Measurements from ENCODE around the gene SLC25A43.

GRCh38 chrX:119466970-119467369, 67.8 kb downstream of the SLC25A43 start:
- no peak for TF ChIP-seq CTCF (tag by site-specific recombination; IDR thresholded peaks at IDR 0.05)
- no peak for TF ChIP-seq ZBTB8A (tag by site-specific recombination; IDR thresholded peaks at IDR 0.05)
- no peak for TF ChIP-seq ZNF169 (tag by site-specific recombination; IDR thresholded peaks at IDR 0.05)
- TF ChIP-seq ZNF239 (tag by site-specific recombination; IDR thresholded peaks at IDR 0.05): no peak
- no peak for TF ChIP-seq MZF1 (tag by site-specific recombination; IDR thresholded peaks at IDR 0.05; ENCODE audit: borderline replicate concordance)
- TF ChIP-seq, protein P1, sequence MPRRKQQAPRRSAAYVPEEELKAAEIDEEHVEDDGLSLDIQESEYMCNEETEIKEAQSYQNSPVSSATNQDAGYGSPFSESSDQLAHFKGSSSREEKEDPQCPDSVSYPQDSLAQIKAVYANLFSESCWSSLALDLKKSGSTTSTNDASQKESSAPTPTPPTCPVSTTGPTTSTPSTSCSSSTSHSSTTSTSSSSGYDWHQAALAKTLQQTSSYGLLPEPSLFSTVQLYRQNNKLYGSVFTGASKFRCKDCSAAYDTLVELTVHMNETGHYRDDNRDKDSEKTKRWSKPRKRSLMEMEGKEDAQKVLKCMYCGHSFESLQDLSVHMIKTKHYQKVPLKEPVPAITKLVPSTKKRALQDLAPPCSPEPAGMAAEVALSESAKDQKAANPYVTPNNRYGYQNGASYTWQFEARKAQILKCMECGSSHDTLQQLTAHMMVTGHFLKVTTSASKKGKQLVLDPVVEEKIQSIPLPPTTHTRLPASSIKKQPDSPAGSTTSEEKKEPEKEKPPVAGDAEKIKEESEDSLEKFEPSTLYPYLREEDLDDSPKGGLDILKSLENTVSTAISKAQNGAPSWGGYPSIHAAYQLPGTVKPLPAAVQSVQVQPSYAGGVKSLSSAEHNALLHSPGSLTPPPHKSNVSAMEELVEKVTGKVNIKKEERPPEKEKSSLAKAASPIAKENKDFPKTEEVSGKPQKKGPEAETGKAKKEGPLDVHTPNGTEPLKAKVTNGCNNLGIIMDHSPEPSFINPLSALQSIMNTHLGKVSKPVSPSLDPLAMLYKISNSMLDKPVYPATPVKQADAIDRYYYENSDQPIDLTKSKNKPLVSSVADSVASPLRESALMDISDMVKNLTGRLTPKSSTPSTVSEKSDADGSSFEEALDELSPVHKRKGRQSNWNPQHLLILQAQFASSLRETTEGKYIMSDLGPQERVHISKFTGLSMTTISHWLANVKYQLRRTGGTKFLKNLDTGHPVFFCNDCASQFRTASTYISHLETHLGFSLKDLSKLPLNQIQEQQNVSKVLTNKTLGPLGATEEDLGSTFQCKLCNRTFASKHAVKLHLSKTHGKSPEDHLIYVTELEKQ (tag by site-specific recombination; IDR thresholded peaks at IDR 0.05; ENCODE audit: borderline replicate concordance): no peak

Measured in HEK293 (cell line).